Measurements from ENCODE around the gene ASIC3.
"Not testable (repeated sequence)": the region's sequence is repeated elsewhere in the genome, so short reads cannot be mapped to it uniquely, and the experiment has no call there.

Gene ASIC3

DNA sequence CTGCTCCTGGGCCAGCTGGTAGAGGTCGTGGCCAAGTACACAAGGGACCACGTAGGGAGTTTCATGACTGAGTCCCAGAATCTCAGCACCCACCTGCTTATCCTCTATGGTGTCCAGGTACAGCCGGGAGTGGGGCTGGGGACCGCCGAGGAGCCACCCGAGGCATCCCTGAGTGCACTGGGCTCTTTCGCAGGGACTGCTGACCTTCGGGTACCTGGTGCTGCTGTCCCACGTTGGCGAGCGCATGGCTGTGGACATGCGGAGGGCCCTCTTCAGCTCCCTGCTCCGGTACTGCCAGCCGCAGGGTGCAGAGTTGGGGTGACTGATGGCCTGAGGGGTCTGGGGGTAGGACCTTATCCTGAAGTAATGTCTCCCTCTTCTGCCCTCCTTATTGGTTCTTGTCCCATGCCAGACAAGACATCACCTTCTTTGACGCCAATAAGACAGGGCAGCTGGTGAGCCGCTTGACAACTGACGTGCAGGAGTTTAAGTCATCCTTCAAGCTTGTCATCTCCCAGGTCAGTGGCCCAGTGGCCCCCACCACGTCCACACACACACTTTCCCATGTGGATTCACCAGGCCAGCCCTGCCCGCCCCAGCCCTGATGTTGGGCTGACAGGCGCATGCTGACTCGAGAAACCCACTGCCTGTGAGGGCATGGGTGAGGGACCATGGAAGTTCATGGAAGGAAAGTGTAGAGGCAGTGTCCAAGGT, 13.9 kb upstream of the ASIC3 start:
- no peak overlapping the region for H3K27ac Mint-ChIP-seq
- H3K4me3 Mint-ChIP-seq, result no peak overlapping the region
- no peak for ATAC-seq
- peaks cover 8% of the 10 kb centered on the region for H3K36me3 Mint-ChIP-seq (ENCODE audit: low read depth)
- DNase-seq, result no peak
- no peaks in the 10 kb centered on the region for H3K27me3 Mint-ChIP-seq
- H3K9me3 Mint-ChIP-seq, result no peaks in the 10 kb centered on the region
- peaks cover 17% of the 10 kb centered on the region for H3K4me1 Mint-ChIP-seq

DNA sequence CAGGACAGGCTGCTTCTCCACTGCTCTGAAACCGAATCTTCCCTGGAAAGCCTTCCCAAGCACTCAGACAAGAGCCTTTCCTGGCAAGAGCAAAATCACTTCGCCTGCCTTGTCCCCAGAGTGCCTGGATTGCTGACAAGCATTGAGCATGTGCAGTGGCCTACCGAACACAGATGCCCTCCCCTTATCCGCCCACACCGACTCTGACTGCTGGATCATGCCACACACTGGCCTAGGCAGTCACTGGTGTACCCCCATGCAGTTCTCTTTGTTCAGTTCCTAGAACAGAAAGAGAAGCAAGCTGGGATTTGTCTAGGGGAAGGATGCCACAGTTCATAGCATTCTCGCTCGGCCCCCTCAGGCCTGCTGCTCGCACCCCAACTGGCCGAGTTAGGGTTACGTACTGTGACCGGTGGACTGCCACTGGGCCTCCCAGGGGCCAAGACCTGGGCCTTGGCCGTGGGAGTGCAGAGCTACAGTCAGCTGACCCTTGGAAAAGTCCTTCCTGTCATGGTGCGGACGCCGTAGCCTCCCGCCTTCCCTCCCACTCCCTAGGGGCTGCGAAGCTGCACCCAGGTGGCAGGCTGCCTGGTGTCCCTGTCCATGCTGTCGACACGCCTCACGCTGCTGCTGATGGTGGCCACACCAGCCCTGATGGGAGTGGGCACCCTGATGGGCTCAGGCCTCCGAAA, 13.2 kb upstream of the ASIC3 start:
- no peak for ATAC-seq
- Mint-ChIP-seq H3K9me3 (no peaks in the 10 kb centered on the region), H3K36me3 (ENCODE audit: low read depth) (peaks cover 6% of the 10 kb centered on the region), H3K4me1 (peaks cover 20% of the 10 kb centered on the region), H3K4me3 (no peak overlapping the region), H3K27ac (no peak overlapping the region), H3K27me3 (no peaks in the 10 kb centered on the region)
- no peak for DNase-seq

DNA sequence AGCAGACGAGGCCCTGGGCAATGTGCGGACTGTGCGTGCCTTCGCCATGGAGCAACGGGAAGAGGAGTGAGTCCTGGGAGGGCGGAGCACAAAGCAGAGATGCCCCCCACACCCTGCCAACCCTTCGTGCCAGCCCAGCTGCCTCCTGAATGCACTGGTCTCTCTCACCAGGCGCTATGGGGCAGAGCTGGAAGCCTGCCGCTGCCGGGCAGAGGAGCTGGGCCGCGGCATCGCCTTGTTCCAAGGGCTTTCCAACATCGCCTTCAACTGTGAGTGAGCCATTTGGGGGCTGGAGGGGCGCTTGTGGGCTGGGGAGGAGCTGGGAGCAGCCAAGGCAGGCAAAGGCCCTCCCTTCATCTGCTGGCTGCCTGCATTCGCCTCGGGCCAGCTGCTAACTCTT, 12.4 kb upstream of the ASIC3 start:
- Mint-ChIP-seq H3K9me3 (no peaks in the 10 kb centered on the region), H3K4me3 (no peak overlapping the region), H3K27me3 (no peaks in the 10 kb centered on the region), H3K27ac (no peak overlapping the region), H3K36me3 (ENCODE audit: low read depth) (peaks cover 6% of the 10 kb centered on the region), H3K4me1 (peaks cover 23% of the 10 kb centered on the region)
- ATAC-seq, result no peak
- DNase-seq, result no peak

DNA sequence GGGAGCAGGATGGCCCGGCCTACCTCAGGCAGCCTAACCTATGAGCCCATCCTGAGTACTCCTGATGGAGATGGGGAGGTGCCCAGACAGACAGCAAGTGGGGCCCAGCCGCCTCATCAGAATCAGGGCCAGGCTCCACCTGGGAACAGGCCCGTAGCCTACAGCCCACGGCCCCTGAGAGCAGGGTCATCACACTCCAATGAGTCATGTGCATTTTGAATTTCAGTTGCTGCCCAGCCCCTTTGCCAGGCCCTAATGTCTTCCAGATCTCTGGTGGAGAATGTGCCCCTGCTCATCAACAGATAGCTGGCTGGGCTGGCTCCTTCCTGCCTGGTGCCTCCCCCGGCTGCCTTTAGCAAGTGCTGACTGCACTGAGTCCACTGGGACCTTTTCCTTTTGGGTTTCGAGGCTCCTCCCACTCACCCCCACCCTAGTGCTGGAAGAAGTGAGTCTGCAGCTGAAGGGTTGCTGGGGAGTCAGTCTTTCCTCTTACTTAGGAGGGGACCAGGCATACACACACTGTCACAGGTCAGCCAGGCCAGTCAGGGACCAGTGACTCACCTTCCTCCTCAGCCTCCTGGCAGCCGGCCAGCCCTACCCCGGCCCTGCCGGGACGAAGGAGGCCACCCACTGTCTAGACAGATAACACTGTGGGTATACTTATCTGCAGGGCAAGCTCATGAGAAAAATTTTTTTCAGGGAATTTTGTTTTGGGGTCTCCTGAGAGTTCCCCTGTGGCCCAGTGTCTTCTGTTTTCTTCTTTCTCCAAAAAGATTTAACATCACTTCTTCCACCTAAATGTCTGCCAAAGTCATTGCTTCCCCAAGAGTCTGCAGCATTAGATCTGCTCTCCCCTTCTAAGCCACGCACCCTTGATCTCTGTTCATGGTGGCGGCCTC, 9.1 kb upstream of the ASIC3 start:
- Mint-ChIP-seq H3K36me3 (ENCODE audit: low read depth) (peaks cover 2% of the 10 kb centered on the region), H3K27me3 (no peaks in the 10 kb centered on the region), H3K27ac (peak overlapping the region; percentile 84), H3K9me3 (no peaks in the 10 kb centered on the region), H3K4me1 (peaks cover 25% of the 10 kb centered on the region), H3K4me3 (peak overlapping the region; percentile 19)
- DNase-seq (peak; percentile 88), ATAC-seq (peak; percentile 96)

DNA sequence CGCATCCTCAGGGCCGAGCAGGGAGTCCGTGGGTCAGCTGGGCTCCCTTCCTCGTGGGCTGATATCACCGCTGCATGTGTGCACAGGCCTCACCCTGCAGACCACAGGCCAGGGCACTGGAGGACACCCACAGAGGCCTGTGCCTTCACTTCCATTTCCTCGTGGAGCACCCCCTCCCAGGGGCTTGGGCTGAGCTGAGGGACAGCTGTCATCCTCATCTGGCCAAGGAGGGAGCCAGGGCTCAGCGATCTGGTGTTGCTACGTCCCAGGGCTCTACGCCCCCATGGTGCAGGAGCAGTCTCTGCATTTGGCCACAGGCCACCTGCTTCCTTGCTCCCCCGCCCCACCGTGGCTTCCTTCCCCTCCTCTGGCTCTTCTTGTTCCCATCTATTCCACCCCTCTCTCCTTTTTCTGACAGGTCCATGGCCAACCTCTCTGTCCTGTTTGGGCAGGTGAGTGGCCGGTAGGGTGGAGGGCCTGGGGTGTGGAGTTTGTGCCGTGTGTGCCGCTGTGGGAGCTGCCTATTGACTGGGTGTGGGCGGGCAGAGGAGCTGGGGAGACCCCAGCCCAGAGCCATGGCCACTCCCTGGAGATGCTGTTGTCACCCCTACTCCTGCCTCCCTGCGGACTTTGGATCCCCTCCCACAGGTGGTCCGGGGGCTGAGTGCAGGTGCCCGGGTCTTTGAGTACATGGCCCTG, 8.3 kb upstream of the ASIC3 start:
- no peak overlapping the region for H3K4me3 Mint-ChIP-seq
- no peaks in the 10 kb centered on the region for H3K27me3 Mint-ChIP-seq
- ATAC-seq (no peak), DNase-seq (no peak)
- peak overlapping the region; percentile 84 for H3K27ac Mint-ChIP-seq
- peaks cover 25% of the 10 kb centered on the region for H3K4me1 Mint-ChIP-seq
- no peaks in the 10 kb centered on the region for H3K9me3 Mint-ChIP-seq
- H3K36me3 Mint-ChIP-seq (ENCODE audit: low read depth), result peaks cover 2% of the 10 kb centered on the region

DNA sequence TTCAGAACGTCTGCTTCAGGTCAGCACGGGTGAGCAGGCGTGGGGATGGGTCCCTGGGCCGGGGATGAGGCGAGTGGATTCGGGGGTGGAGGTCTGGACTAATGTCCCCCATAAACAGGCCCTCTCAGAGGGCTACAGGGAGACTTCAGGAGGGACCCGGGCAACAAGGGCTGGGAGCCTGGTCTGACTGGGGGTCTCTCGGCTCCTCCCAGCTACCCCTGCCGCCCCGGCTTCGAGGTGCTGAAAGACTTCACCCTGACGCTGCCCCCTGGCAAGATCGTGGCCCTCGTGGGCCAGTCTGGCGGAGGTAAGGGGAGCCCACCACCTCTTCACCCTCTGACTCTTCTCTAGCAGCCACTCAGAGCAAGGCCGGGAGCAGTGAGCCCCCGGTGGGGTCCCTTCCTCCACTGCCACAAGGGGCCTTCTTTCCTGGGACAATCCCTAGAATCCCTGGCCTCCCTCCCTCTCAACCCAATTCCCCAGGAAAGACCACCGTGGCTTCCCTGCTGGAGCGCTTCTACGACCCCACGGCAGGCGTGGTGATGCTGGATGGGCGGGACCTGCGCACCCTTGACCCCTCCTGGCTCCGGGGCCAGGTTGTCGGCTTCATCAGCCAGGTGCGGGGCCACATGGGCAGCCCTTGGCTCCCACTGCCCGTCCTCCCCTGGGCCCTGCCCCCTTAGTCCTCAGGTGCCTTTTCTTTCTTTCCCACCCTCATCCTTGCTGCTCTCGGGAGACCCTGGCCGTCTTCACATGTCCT, 7.5 kb upstream of the ASIC3 start:
- Mint-ChIP-seq H3K9me3 (no peaks in the 10 kb centered on the region), H3K27ac (no peak overlapping the region), H3K4me1 (peaks cover 25% of the 10 kb centered on the region), H3K36me3 (ENCODE audit: low read depth) (peaks cover 2% of the 10 kb centered on the region), H3K4me3 (no peak overlapping the region), H3K27me3 (no peaks in the 10 kb centered on the region)
- no peak for DNase-seq
- no peak for ATAC-seq

DNA sequence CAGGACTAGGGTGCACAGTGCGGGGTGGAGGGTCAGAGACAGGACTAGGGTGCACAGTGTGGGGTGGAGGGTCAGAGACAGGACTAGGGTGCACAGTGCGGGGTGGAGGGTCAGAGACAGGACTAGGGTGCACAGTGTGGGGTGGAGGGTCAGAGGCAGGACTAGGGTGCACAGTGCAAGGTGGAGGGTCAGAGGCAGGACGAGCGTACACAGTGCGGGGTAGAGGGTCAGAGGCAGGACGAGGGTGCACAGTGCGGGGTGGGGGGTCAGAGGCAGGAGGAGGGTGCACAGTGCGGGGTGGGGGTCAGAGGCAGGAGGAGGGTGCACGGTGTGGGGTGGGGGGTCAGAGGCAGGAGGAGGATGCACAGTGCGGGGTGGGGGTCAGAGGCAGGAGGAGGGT, 4.9 kb upstream of the ASIC3 start:
- H3K36me3 Mint-ChIP-seq (ENCODE audit: low read depth); DNase-seq; H3K4me3 Mint-ChIP-seq; H3K27ac Mint-ChIP-seq; H3K9me3 Mint-ChIP-seq; H3K27me3 Mint-ChIP-seq; ATAC-seq: not testable (repeated sequence)
- peaks cover 22% of the 10 kb centered on the region for H3K4me1 Mint-ChIP-seq

DNA sequence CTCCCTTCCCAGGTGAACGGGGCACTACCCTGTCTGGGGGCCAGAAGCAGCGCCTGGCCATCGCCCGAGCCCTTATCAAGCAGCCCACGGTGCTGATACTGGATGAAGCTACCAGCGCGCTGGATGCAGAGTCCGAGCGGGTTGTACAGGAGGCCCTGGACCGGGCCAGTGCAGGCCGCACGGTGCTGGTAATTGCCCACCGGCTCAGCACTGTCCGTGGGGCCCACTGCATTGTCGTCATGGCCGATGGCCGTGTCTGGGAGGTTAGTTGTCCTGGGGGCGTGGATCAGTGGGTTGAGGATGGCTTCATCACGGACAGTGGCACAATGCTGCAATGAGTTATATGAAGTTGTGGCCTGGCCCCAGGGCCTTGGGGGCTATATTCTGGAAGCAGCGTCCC, 4.4 kb upstream of the ASIC3 start:
- H3K9me3 Mint-ChIP-seq, result no peaks in the 10 kb centered on the region
- H3K4me3 Mint-ChIP-seq, result no peak overlapping the region
- H3K27ac Mint-ChIP-seq, result no peak overlapping the region
- ATAC-seq (no peak), DNase-seq (no peak)
- no peaks in the 10 kb centered on the region for H3K36me3 Mint-ChIP-seq (ENCODE audit: low read depth)
- H3K4me1 Mint-ChIP-seq, result peaks cover 17% of the 10 kb centered on the region
- H3K27me3 Mint-ChIP-seq, result no peaks in the 10 kb centered on the region

DNA sequence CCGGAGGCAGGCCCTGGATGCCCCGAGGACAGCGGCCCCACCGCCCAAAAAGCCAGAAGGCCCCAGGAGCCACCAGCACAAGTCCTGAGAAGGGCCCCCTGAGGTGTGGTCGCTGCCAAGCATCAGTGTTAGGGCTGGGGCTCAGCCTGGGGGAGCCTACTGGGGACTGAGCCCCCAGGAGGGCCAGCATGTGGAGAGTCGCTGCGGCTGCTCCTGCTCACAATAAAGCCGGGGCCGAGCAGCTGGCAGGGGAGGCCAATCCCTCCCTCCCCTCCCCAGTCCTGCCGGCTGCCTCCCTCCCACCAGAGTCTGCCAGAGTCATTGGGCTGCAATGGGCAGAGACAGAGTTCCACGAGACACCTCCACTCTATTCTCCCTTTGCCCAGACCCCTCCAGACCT, 3.1 kb upstream of the ASIC3 start:
- Mint-ChIP-seq H3K27me3 (no peaks in the 10 kb centered on the region), H3K9me3 (no peaks in the 10 kb centered on the region), H3K27ac (no peak overlapping the region), H3K4me1 (peaks cover 4% of the 10 kb centered on the region), H3K36me3 (ENCODE audit: low read depth) (no peaks in the 10 kb centered on the region), H3K4me3 (no peak overlapping the region)
- ATAC-seq (no peak), DNase-seq (no peak)

DNA sequence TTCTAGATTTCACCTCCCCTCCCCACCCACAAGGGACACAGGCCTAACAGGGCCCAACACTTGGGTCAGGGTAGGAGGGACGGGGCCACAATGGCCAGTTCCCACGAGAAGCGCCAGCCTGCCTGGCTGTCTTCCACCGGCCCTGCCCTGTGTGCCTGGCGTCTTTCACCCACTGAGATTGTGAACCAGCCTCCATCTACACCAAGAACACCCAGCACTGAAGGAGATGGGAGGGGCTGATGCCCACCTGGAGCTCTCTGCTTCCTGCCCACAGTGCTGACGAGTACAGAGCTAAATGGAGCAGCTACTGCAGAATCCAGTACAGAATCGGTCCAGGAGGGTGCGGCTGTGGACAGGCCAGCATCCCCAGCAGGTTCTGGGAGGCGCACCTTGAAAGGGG, 2.4 kb upstream of the ASIC3 start:
- no peak for ATAC-seq
- H3K36me3 Mint-ChIP-seq (ENCODE audit: low read depth), result no peaks in the 10 kb centered on the region
- H3K27ac Mint-ChIP-seq, result no peak overlapping the region
- DNase-seq, result no peak
- H3K27me3 Mint-ChIP-seq, result peaks cover 2% of the 10 kb centered on the region
- peaks cover 2% of the 10 kb centered on the region for H3K4me1 Mint-ChIP-seq
- H3K4me3 Mint-ChIP-seq, result no peak overlapping the region
- H3K9me3 Mint-ChIP-seq, result no peaks in the 10 kb centered on the region

DNA sequence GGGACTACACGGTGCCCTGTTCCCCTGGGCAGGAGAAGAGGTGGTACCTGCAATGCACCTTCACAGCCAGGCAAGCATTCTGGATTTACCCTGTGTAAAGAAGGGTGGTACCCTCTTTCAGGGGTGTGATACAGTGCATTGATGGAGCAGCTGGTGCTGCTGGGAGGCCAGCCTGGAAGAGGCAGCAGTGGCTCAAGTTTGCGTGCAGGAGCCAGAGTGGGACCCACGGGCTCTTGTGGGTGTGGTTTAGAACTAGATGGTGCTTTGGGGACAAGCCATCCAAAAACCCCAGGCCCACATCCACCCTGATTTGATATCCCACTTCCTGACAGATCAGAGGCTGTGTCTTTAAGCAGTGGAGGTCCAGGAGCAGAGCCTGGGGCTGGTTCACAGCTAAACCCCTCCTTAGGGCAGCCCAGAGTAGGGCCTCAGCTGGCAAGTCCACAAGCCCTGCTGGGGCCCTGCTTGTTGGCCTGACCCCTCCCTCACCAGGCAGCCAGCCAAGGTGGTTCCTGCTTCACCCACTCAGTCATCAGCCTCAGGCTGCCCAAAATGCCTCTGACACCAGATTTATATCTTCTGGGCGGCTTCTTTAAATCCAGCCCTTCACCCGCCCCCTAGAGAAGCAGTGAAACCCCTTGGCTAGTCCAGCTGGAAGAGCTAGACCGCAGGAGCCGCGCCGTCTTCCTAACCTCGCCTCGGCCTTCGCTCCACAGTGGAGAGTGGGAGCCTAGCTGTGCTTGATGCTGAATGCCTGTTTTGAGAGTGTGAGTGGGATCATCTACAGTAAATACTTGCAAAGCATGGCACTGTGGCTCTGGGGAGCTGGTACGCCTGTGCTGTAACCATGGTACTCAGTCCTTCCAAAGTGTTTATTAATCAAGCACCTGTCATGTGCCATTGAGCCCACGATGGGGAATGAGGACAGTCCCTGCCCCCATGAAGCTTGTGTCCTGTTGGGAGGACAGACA, 1.4 kb upstream of the ASIC3 start:
- Mint-ChIP-seq H3K9me3 (no peaks in the 10 kb centered on the region), H3K27me3 (peaks cover 2% of the 10 kb centered on the region), H3K4me3 (no peak overlapping the region), H3K4me1 (no peaks in the 10 kb centered on the region), H3K36me3 (ENCODE audit: low read depth) (no peaks in the 10 kb centered on the region), H3K27ac (no peak overlapping the region)
- no peak for ATAC-seq
- no peak for DNase-seq

DNA sequence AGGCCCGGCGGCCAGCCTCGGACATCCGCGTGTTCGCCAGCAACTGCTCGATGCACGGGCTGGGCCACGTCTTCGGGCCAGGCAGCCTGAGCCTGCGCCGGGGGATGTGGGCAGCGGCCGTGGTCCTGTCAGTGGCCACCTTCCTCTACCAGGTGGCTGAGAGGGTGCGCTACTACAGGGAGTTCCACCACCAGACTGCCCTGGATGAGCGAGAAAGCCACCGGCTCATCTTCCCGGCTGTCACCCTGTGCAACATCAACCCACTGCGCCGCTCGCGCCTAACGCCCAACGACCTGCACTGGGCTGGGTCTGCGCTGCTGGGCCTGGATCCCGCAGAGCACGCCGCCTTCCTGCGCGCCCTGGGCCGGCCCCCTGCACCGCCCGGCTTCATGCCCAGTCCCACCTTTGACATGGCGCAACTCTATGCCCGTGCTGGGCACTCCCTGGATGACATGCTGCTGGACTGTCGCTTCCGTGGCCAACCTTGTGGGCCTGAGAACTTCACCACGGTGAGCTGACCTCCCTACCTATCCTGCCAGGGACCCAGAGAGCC, 656 bp downstream of the ASIC3 start:
- H3K27ac Mint-ChIP-seq, result no peak overlapping the region
- ATAC-seq (no peak), DNase-seq (no peak)
- H3K27me3 Mint-ChIP-seq, result peaks cover 2% of the 10 kb centered on the region
- no peak overlapping the region for H3K4me3 Mint-ChIP-seq
- H3K9me3 Mint-ChIP-seq, result no peaks in the 10 kb centered on the region
- peaks cover 2% of the 10 kb centered on the region for H3K4me1 Mint-ChIP-seq
- no peaks in the 10 kb centered on the region for H3K36me3 Mint-ChIP-seq (ENCODE audit: low read depth)

DNA sequence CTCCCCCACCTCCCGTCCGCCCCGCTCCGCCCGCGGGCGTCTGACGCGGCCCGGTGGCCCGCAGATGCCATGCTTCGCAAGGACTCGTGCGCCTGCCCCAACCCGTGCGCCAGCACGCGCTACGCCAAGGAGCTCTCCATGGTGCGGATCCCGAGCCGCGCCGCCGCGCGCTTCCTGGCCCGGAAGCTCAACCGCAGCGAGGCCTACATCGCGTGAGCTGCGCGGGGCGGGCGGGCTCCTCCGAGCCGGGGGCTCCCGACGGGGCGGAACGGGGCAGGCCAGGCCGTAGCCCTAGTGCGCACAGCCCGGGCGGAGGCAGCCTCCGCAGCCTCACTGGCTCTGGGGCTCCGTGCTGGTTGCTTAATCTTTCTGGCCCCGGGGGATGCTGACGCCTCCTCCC, 2.8 kb downstream of the ASIC3 start:
- peaks cover 2% of the 10 kb centered on the region for H3K4me1 Mint-ChIP-seq
- H3K9me3 Mint-ChIP-seq, result no peaks in the 10 kb centered on the region
- no peak overlapping the region for H3K4me3 Mint-ChIP-seq
- ATAC-seq, result peak; percentile 52
- H3K27me3 Mint-ChIP-seq, result peaks cover 2% of the 10 kb centered on the region
- DNase-seq, result peak; percentile 53
- H3K36me3 Mint-ChIP-seq (ENCODE audit: low read depth), result no peaks in the 10 kb centered on the region
- H3K27ac Mint-ChIP-seq, result no peak overlapping the region

Measured in activated naive CD8-positive, alpha-beta T cell treated with anti-CD3 and anti-CD28 coated beads, Interleukin-2, amount 50 U/mL, for 24 hours (primary cell).